GM21390 (cell line): Measurements from ENCODE around the gene EPS8L2.

Source experiments
- ATAC-seq: cut with Tn5 transposase; IDR thresholded peaks from one replicate; pipeline ENCODE4 v1.9.1; 2021; ENCODE audit not compliant: unreplicated experiment

EPS8L2 gene

GRCh38 chr11:760236-760635 is 54.2 kb downstream of the EPS8L2 start:
- ATAC-seq: no peak

GRCh38 chr11:761526-762108 is 55.6 kb downstream of the EPS8L2 start:
- no peak for ATAC-seq

- no peak for ATAC-seq
Measured at GRCh38 chr11:762421-763072, 56.5 kb downstream of the EPS8L2 start.

- no peak for ATAC-seq
Measured at GRCh38 chr11:763073-763463, 57.0 kb downstream of the EPS8L2 start.

GRCh38 chr11:763549-764321 is 57.7 kb downstream of the EPS8L2 start:
- ATAC-seq: no peak

GRCh38 chr11:764322-765024 is 58.4 kb downstream of the EPS8L2 start:
- no peak for ATAC-seq

GRCh38 chr11:765025-765801 is 59.2 kb downstream of the EPS8L2 start:
- ATAC-seq: no peak

- ATAC-seq: no peak
Measured at GRCh38 chr11:765802-766091, 59.7 kb downstream of the EPS8L2 start.

- no peak for ATAC-seq
Measured at GRCh38 chr11:766106-766935, 60.3 kb downstream of the EPS8L2 start.

- no peak for ATAC-seq
Measured at GRCh38 chr11:766936-767210, 60.8 kb downstream of the EPS8L2 start.

GRCh38 chr11:767238-767637 is 61.2 kb downstream of the EPS8L2 start:
- ATAC-seq: no peak

GRCh38 chr11:769887-770641 is 64.0 kb downstream of the EPS8L2 start:
- no peak for ATAC-seq

- no peak for ATAC-seq
Measured at GRCh38 chr11:770642-771616, 64.9 kb downstream of the EPS8L2 start.

- ATAC-seq: no peak
Measured at GRCh38 chr11:771617-772204, 65.7 kb downstream of the EPS8L2 start.

GRCh38 chr11:772429-773390 is 66.7 kb downstream of the EPS8L2 start:
- no peak for ATAC-seq

GRCh38 chr11:773425-773824 is 67.4 kb downstream of the EPS8L2 start:
- ATAC-seq: no peak

GRCh38 chr11:773830-774229 is 67.8 kb downstream of the EPS8L2 start:
- ATAC-seq: no peak
